Fibroblast of peridontal ligament (primary cell): Measurements from ENCODE around the gene SLC22A6.
A peak's percentile ranks its signal among the peaks of the same experiment; 100 is the strongest.
"Not testable (repeated sequence)": the region's sequence is repeated elsewhere in the genome, so short reads cannot be mapped to it uniquely, and the experiment has no call there.

Source experiments
- DNase-seq: peaks from one replicate; pipeline ENCODE4 v3.0.0-alpha.2; 2010; ENCODE audit errors: extremely low read depth

Gene SLC22A6

GRCh38 chr11:62985041-62985750 lies 429 bp upstream of the SLC22A6 start:
- no peak for DNase-seq

GRCh38 chr11:62983536-62984199 lies 1.1 kb downstream of the SLC22A6 start:
- DNase-seq, result no peak

GRCh38 chr11:62981743-62982142 lies 3.0 kb downstream of the SLC22A6 start:
- DNase-seq, result no peak

GRCh38 chr11:62980133-62980760 lies 4.5 kb downstream of the SLC22A6 start:
- DNase-seq, result peak; percentile 9

- DNase-seq, result no peak
Observed at GRCh38 chr11:62976109-62976508, 8.7 kb downstream of the SLC22A6 start.

- no peak for DNase-seq
Observed at GRCh38 chr11:62974848-62975522, 9.8 kb downstream of the SLC22A6 start.

- DNase-seq, result no peak
Observed at GRCh38 chr11:62965574-62965973, 19.2 kb downstream of the SLC22A6 start.

- no peak for DNase-seq
Observed at GRCh38 chr11:62962391-62962790, 22.4 kb downstream of the SLC22A6 start.

GRCh38 chr11:62961017-62961570 lies 23.7 kb downstream of the SLC22A6 start:
- DNase-seq, result no peak

- no peak for DNase-seq
Observed at GRCh38 chr11:62959422-62959980, 25.3 kb downstream of the SLC22A6 start.

- peak; percentile 5 for DNase-seq
Observed at GRCh38 chr11:62958547-62959421, 26.0 kb downstream of the SLC22A6 start.

GRCh38 chr11:62957147-62957546 lies 27.6 kb downstream of the SLC22A6 start:
- DNase-seq, result no peak

GRCh38 chr11:62954478-62954877 lies 30.3 kb downstream of the SLC22A6 start:
- DNase-seq, result no peak

GRCh38 chr11:62953811-62954210 lies 31.0 kb downstream of the SLC22A6 start:
- no peak for DNase-seq

- DNase-seq, result no peak
Observed at GRCh38 chr11:62948765-62949320, 35.9 kb downstream of the SLC22A6 start.

GRCh38 chr11:62945538-62945937 lies 39.2 kb downstream of the SLC22A6 start:
- DNase-seq, result not testable (repeated sequence)

GRCh38 chr11:62937528-62937927 lies 47.2 kb downstream of the SLC22A6 start:
- not testable (repeated sequence) for DNase-seq

- DNase-seq, result no peak
Observed at GRCh38 chr11:62934496-62934785, 50.3 kb downstream of the SLC22A6 start.

- no peak for DNase-seq
Observed at GRCh38 chr11:62933750-62934495, 50.8 kb downstream of the SLC22A6 start.

- no peak for DNase-seq
Observed at GRCh38 chr11:62933285-62933684, 51.5 kb downstream of the SLC22A6 start.
